WTC11 (cell line): ENCODE measurements around the gene TCAIM.

Source experiments
- SMAD3 ChIP-seq: sonication (generic); formaldehyde crosslinking; IDR thresholded peaks from 2 replicates; pipeline ENCODE4 v1.8.0; 2022; ENCODE audit warnings: missing genetic modification reagents, mild to moderate bottlenecking, borderline replicate concordance
- TF ChIP-seq, protein P1 (sequence below): sonication (generic); formaldehyde crosslinking; IDR thresholded peaks from 2 replicates; pipeline ENCODE4 v1.8.1; 2023; ENCODE audit warnings: mild to moderate bottlenecking, missing genetic modification reagents, borderline replicate concordance

DNA sequence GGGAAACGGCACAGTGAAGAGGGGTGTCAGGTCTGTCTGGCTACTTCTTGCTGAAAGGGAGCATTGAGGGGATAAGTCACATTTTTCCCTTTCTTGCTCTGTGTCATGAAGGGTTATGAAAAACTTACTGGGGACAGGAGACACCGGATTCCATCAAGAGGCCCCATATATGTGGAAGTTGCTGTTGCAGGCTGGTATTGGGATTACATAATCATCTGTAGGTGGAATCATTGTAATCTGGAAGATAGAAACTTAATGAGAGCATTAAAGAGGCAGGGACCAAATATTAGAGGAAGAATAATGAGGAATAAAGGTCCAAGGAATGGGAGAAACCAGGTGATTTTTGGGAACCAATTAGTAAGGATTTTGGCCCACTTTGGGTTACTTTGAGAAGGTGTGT is 4.2 kb upstream of the TCAIM start:
- TF ChIP-seq SMAD3 (CRISPR knock-in tag), result no peak
- TF ChIP-seq, protein P1, sequence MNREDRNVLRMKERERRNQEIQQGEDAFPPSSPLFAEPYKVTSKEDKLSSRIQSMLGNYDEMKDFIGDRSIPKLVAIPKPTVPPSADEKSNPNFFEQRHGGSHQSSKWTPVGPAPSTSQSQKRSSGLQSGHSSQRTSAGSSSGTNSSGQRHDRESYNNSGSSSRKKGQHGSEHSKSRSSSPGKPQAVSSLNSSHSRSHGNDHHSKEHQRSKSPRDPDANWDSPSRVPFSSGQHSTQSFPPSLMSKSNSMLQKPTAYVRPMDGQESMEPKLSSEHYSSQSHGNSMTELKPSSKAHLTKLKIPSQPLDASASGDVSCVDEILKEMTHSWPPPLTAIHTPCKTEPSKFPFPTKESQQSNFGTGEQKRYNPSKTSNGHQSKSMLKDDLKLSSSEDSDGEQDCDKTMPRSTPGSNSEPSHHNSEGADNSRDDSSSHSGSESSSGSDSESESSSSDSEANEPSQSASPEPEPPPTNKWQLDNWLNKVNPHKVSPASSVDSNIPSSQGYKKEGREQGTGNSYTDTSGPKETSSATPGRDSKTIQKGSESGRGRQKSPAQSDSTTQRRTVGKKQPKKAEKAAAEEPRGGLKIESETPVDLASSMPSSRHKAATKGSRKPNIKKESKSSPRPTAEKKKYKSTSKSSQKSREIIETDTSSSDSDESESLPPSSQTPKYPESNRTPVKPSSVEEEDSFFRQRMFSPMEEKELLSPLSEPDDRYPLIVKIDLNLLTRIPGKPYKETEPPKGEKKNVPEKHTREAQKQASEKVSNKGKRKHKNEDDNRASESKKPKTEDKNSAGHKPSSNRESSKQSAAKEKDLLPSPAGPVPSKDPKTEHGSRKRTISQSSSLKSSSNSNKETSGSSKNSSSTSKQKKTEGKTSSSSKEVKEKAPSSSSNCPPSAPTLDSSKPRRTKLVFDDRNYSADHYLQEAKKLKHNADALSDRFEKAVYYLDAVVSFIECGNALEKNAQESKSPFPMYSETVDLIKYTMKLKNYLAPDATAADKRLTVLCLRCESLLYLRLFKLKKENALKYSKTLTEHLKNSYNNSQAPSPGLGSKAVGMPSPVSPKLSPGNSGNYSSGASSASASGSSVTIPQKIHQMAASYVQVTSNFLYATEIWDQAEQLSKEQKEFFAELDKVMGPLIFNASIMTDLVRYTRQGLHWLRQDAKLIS, result no peak
